H4 (cell line): Measurements from ENCODE around the gene MAN1A2. TPM values are rescaled to one million over a fixed set of nuclear protein-coding genes. Genes with fewer than 3 reads are reported as not detected.
"Not testable (repeated sequence)": the region's sequence is repeated elsewhere in the genome, so short reads cannot be mapped to it uniquely, and the experiment has no call there.

ENCODE experiments used
- DNase-seq: peaks from one replicate; pipeline ENCODE4 v3.0.0-alpha.2; 2015; ENCODE audit warnings: low spot score
- total RNA-seq: library from RNA; depleted of rRNA; stranded (reverse); fragments of >200 nt; shearing (Covaris generic); gene quantifications from 2 replicates; pipeline ENCODE4 v1.2.3, GENCODE V29; 2014

Gene MAN1A2
- total RNA-seq, 1 experiment from 2014 or later, result 16.0 TPM

GRCh38 chr1:117558451-117558850, 191.2 kb downstream of the MAN1A2 start:
- DNase-seq, result not testable (repeated sequence)

GRCh38 chr1:117559139-117559538, 191.9 kb downstream of the MAN1A2 start:
- no peak for DNase-seq

GRCh38 chr1:117559985-117560384, 192.7 kb downstream of the MAN1A2 start:
- no peak for DNase-seq

GRCh38 chr1:117561071-117561470, 193.8 kb downstream of the MAN1A2 start:
- DNase-seq, result no peak

- no peak for DNase-seq
Measured at GRCh38 chr1:117561551-117561950, 194.3 kb downstream of the MAN1A2 start.

- DNase-seq, result no peak
Measured at GRCh38 chr1:117562581-117563491, 195.6 kb downstream of the MAN1A2 start.

GRCh38 chr1:117563492-117563875, 196.2 kb downstream of the MAN1A2 start:
- DNase-seq, result no peak

GRCh38 chr1:117564227-117565075, 197.2 kb downstream of the MAN1A2 start:
- DNase-seq, result no peak

GRCh38 chr1:117565076-117565556, 197.9 kb downstream of the MAN1A2 start:
- no peak for DNase-seq

GRCh38 chr1:117565745-117566455, 198.7 kb downstream of the MAN1A2 start:
- DNase-seq, result no peak

- no peak for DNase-seq
Measured at GRCh38 chr1:117566556-117566955, 199.3 kb downstream of the MAN1A2 start.

- DNase-seq, result no peak
Measured at GRCh38 chr1:117567435-117567834, 200.2 kb downstream of the MAN1A2 start.

GRCh38 chr1:117567976-117568375, 200.7 kb downstream of the MAN1A2 start:
- DNase-seq, result no peak

- DNase-seq, result no peak
Measured at GRCh38 chr1:117568999-117569398, 201.8 kb downstream of the MAN1A2 start.

GRCh38 chr1:117569856-117570255, 202.6 kb downstream of the MAN1A2 start:
- no peak for DNase-seq

GRCh38 chr1:117570988-117571409, 203.8 kb downstream of the MAN1A2 start:
- DNase-seq, result no peak

GRCh38 chr1:117571496-117571895, 204.2 kb downstream of the MAN1A2 start:
- no peak for DNase-seq

GRCh38 chr1:117572546-117572945, 205.3 kb downstream of the MAN1A2 start:
- DNase-seq, result no peak

- DNase-seq, result no peak
Measured at GRCh38 chr1:117573386-117574023, 206.3 kb downstream of the MAN1A2 start.

GRCh38 chr1:117574161-117574835, 207.0 kb downstream of the MAN1A2 start:
- no peak for DNase-seq
